DND-41 (cell line): ENCODE measurements around the gene CYTH4.

ENCODE experiments used
- ATAC-seq: fragments of 200-7000 bp; cut with Tn5 transposase; 3 replicates; pipeline ENCODE4 v1.9.1; 2021; ENCODE audit warnings: low read depth; ENCODE audit not compliant: insufficient read depth
- DNase-seq: peaks from one replicate; pipeline ENCODE4 v3.0.0-alpha.2; 2020
- H2AFZ ChIP-seq: 2 replicates; pipeline ENCODE4 v1.6.0; 2012; ENCODE audit warnings: low read depth, low read length
- H3K27ac ChIP-seq: 2 replicates; pipeline ENCODE4 v1.5.1; 2012; ENCODE audit warnings: low read length, inconsistent platforms
- H3K27me3 ChIP-seq: fragments of 200-600 bp; sonication (generic); 2 replicates; pipeline ENCODE4 v1.6.0; 2012; ENCODE audit warnings: low read length, mild to moderate bottlenecking, inconsistent platforms; ENCODE audit not compliant: insufficient read depth, poor library complexity
- H3K36me3 ChIP-seq: 2 replicates; pipeline ENCODE4 v1.5.1; 2012; ENCODE audit warnings: low read length, inconsistent platforms; ENCODE audit not compliant: insufficient read depth
- H3K4me1 ChIP-seq: 2 replicates; pipeline ENCODE4 v1.5.1; 2012; ENCODE audit warnings: mild to moderate bottlenecking, low read length; ENCODE audit not compliant: insufficient read depth
- H3K4me2 ChIP-seq: 2 replicates; pipeline ENCODE4 v1.6.0; 2012; ENCODE audit warnings: mild to moderate bottlenecking, moderate library complexity, low read length, inconsistent platforms; ENCODE audit not compliant: insufficient read depth
- H3K4me3 ChIP-seq, 2 experiments: fragments of 200-600 bp in 1 of 2; shearing (Covaris generic) in 1 of 2; 2 replicates each; pipeline ENCODE4 v1.5.1; 2012 to 2016; ENCODE audit warnings: inconsistent platforms in 2 of 2, low read length in 2 of 2, mild to moderate bottlenecking in 2 of 2, low read depth in 1 of 2, moderate library complexity in 1 of 2
- H3K79me2 ChIP-seq: 2 replicates; pipeline ENCODE4 v1.6.0; 2012; ENCODE audit warnings: low read length, inconsistent platforms; ENCODE audit not compliant: insufficient read depth
- H3K9ac ChIP-seq: 2 replicates; pipeline ENCODE4 v1.6.0; 2012; ENCODE audit warnings: low read depth, mild to moderate bottlenecking, inconsistent platforms, low read length, moderate library complexity
- H3K9me3 ChIP-seq: 2 replicates; pipeline ENCODE4 v1.5.1; 2012; ENCODE audit warnings: low read length, moderate library complexity, mild to moderate bottlenecking, inconsistent platforms; ENCODE audit not compliant: insufficient read depth, severe bottlenecking
- H4K20me1 ChIP-seq: 2 replicates; pipeline ENCODE4 v1.6.0; 2012; ENCODE audit warnings: low read length; ENCODE audit not compliant: insufficient read depth
- CTCF ChIP-seq: IDR thresholded peaks from 2 replicates; pipeline ENCODE4 v1.5.1; 2012; ENCODE audit warnings: borderline replicate concordance, low read length, moderate library complexity, mild to moderate bottlenecking; ENCODE audit not compliant: poor library complexity, severe bottlenecking; ENCODE audit errors: extremely low read depth
- EZH2 ChIP-seq: IDR thresholded peaks from 3 replicates; pipeline ENCODE4 v1.6.1; 2012; ENCODE audit warnings: borderline replicate concordance, low read depth, mild to moderate bottlenecking, moderate library complexity, low read length, inconsistent platforms; ENCODE audit not compliant: severe bottlenecking

Gene CYTH4

GRCh38 chr22:37300551-37301017 is 18.3 kb downstream of the CYTH4 start:
- TF ChIP-seq EZH2, result no peak
- TF ChIP-seq CTCF, result no peak

GRCh38 chr22:37301144-37301830 is 19.0 kb downstream of the CYTH4 start:
- Histone ChIP-seq H3K79me2 (no peaks in the 10 kb centered on the region), H3K4me1 (peaks cover 3% of the 10 kb centered on the region; the same call in 1 of the 2 replicates), H4K20me1 (no peaks in the 10 kb centered on the region; the same call in 1 of the 2 replicates), H3K4me2 (no peak overlapping the region), H3K9me3 (no peaks in the 10 kb centered on the region), H3K27me3 (no peaks in the 10 kb centered on the region), H3K9ac (no peak overlapping the region), H3K4me3 (no peak overlapping the region), H3K36me3 (no peaks in the 10 kb centered on the region), H3K27ac (no peak overlapping the region), H2AFZ (no peak overlapping the region)
- DNase-seq, result no peak
- no peak for ATAC-seq
- TF ChIP-seq EZH2, result no peak
- TF ChIP-seq CTCF, result no peak

More at GRCh38 chr22:37300551-37301017, 18.3 kb downstream of the CYTH4 start:
- H3K27ac ChIP-seq, result no peak overlapping the region
- H3K4me3 ChIP-seq, result no peak overlapping the region
- H3K4me1 ChIP-seq, result peaks cover 3% of the 10 kb centered on the region; the same call in 1 of the 2 replicates
- DNase-seq, result peak; percentile 23
- no peak overlapping the region for H2AFZ ChIP-seq
- no peaks in the 10 kb centered on the region for H3K9me3 ChIP-seq
- no peaks in the 10 kb centered on the region for H3K79me2 ChIP-seq
- no peak overlapping the region for H3K4me2 ChIP-seq
- no peaks in the 10 kb centered on the region; the same call in 1 of the 2 replicates for H4K20me1 ChIP-seq
- no peaks in the 10 kb centered on the region for H3K27me3 ChIP-seq
- H3K9ac ChIP-seq, result no peak overlapping the region
- no peaks in the 10 kb centered on the region for H3K36me3 ChIP-seq
- ATAC-seq, result peak; percentile 60

- ATAC-seq (no peak), DNase-seq (no peak)
- H4K20me1 ChIP-seq, result peaks cover 3% of the 10 kb centered on the region; the same call in 1 of the 2 replicates
- no peak for TF ChIP-seq CTCF
- no peak for TF ChIP-seq EZH2
- H2AFZ ChIP-seq, result no peak overlapping the region
- H3K27ac ChIP-seq, result no peak overlapping the region
- no peaks in the 10 kb centered on the region for H3K79me2 ChIP-seq
- no peaks in the 10 kb centered on the region for H3K36me3 ChIP-seq
- no peaks in the 10 kb centered on the region for H3K9me3 ChIP-seq
- H3K9ac ChIP-seq, result no peak overlapping the region
- peaks cover 19% of the 10 kb centered on the region for H3K4me1 ChIP-seq
- no peak overlapping the region for H3K4me2 ChIP-seq
- H3K27me3 ChIP-seq, result no peaks in the 10 kb centered on the region
- no peak overlapping the region for H3K4me3 ChIP-seq
Observed at GRCh38 chr22:37302674-37303555, 20.6 kb downstream of the CYTH4 start.
